Measurements from ENCODE around the gene IRAK2. TPM values are rescaled to one million over a fixed set of nuclear protein-coding genes. Genes with fewer than 3 reads are reported as not detected.
A peak's percentile ranks its signal among the peaks of the same experiment; 100 is the strongest.

The IRAK2 gene
- polyA plus RNA-seq, 3 donors: 0.78 to 2.0 (median 1.5) TPM

DNA sequence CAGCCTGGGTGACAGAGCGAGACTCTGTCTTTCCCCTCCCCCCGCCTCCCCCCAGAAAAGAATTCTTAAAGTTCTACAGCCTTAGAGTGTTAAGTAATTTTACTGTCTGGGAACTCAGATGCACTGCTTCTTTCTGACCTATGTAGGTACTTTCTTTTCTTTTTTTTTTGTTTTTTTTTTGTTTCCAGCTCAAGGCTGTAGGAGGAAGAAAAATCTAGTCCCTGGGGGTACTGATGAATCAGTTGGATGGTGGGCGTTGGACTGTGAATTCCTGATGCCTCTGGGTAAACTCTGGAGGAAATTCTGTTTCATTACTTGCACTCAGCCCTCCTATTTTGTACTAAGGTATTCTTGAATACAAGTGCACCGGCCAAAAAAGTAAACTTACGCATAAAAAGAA lies 117.2 kb downstream of the IRAK2 start:
- H3K27me3 Mint-ChIP-seq (ENCODE audit: low read depth in 3 of 3): no peaks in the 10 kb centered on the region
- TF ChIP-seq, protein P1, sequence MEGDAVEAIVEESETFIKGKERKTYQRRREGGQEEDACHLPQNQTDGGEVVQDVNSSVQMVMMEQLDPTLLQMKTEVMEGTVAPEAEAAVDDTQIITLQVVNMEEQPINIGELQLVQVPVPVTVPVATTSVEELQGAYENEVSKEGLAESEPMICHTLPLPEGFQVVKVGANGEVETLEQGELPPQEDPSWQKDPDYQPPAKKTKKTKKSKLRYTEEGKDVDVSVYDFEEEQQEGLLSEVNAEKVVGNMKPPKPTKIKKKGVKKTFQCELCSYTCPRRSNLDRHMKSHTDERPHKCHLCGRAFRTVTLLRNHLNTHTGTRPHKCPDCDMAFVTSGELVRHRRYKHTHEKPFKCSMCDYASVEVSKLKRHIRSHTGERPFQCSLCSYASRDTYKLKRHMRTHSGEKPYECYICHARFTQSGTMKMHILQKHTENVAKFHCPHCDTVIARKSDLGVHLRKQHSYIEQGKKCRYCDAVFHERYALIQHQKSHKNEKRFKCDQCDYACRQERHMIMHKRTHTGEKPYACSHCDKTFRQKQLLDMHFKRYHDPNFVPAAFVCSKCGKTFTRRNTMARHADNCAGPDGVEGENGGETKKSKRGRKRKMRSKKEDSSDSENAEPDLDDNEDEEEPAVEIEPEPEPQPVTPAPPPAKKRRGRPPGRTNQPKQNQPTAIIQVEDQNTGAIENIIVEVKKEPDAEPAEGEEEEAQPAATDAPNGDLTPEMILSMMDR (IDR thresholded peaks at IDR 0.05): no peak
- Histone ChIP-seq H3K36me3 (replicated peaks in 1 of 2; ENCODE audit: control insufficient read depth in 1 of 2, insufficient read depth in 2 of 2, low read length in 2 of 2) (peaks cover 63 to 85% of the 10 kb centered on the region in 2 donors), H4K20me1 (ENCODE audit: insufficient read depth, low read length) (peaks cover 35% of the 10 kb centered on the region), H3K9ac (ENCODE audit: insufficient read depth, low read length, poor library complexity, severe bottlenecking) (no peak overlapping the region), H3K9me3 (replicated peaks in 1 of 2; ENCODE audit: control insufficient read depth in 1 of 2, insufficient read depth in 1 of 2, low read length in 2 of 2) (no peaks in the 10 kb centered on the region), H3K4me2 (replicated peaks; ENCODE audit: extremely low read depth, low read length, poor library complexity, severe bottlenecking) (no peak overlapping the region), H3K79me2 (ENCODE audit: insufficient read depth, low read length) (peaks cover 12% of the 10 kb centered on the region), H2AFZ (ENCODE audit: insufficient read depth, low read depth, low read length, poor library complexity, severe bottlenecking) (no peak overlapping the region), H3K27ac (ENCODE audit: low read depth in 1 of 2, low read length in 2 of 2) (no peak overlapping the region), H3K27me3 (ENCODE audit: control insufficient read depth in 2 of 2, insufficient read depth in 2 of 2, low read length in 2 of 2) (no peaks in the 10 kb centered on the region), H3K4me1 (ENCODE audit: control insufficient read depth in 1 of 2, insufficient read depth in 2 of 2, low read length in 2 of 2) (no peaks in the 10 kb centered on the region), H3K4me3 (replicated peaks in 1 of 3; ENCODE audit: low read depth in 2 of 3, low read length in 3 of 3) (no peak overlapping the region)
- H3K9me3 Mint-ChIP-seq: no peaks in the 10 kb centered on the region
- intact Hi-C loops (cut with micrococcal nuclease): no loop called here
- peaks cover 82 to 84% of the 10 kb centered on the region in 2 donors for H3K36me3 Mint-ChIP-seq
- H3K4me3 Mint-ChIP-seq: no peak overlapping the region
- DNase-seq: no peak
- no CpG with 5 or more reads among the region's 5 CpGs for WGBS (ENCODE audit: insufficient coverage)
- H3K4me1 Mint-ChIP-seq: peaks cover 3% of the 10 kb centered on the region
- H3K27ac Mint-ChIP-seq: peak overlapping the region in 1 of 7 donors; percentile 46

DNA sequence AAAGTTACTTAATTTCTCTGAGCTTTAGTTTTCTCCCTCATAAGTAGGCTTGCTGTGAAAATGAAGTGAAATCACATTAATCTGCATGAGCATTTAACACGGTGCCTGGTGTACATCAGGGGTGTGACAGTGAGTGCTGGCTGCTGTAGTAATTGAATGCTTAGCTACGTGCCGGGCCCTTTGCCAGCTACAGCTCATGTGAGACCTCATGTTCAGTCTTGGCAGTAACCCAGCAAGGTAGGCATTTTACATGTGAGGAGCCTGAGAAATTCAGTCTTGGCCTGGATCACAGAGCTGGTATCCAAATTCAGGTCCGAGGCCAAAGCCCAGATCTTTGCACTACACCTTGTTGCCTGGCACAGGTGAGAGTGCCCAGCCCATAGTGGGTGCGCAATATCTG lies 118.9 kb downstream of the IRAK2 start:
- 93% methylated on average over 3 of the region's 5 CpGs for WGBS (ENCODE audit: insufficient coverage)
- no peak overlapping the region for H3K27ac ChIP-seq (ENCODE audit: low read depth in 1 of 2, low read length in 2 of 2)
- intact Hi-C loops (cut with micrococcal nuclease): no loop called here

More for the DNA sequence above, 118.9 kb downstream of the IRAK2 start:
- TF ChIP-seq, protein P1 (IDR thresholded peaks at IDR 0.05): no peak
- Histone ChIP-seq H3K79me2 (ENCODE audit: insufficient read depth, low read length) (no peaks in the 10 kb centered on the region), H3K27me3 (ENCODE audit: control insufficient read depth in 2 of 2, insufficient read depth in 2 of 2, low read length in 2 of 2) (no peaks in the 10 kb centered on the region), H3K9me3 (replicated peaks in 1 of 2; ENCODE audit: control insufficient read depth in 1 of 2, insufficient read depth in 1 of 2, low read length in 2 of 2) (no peaks in the 10 kb centered on the region), H3K9ac (ENCODE audit: insufficient read depth, low read length, poor library complexity, severe bottlenecking) (no peak overlapping the region), H3K36me3 (replicated peaks in 1 of 2; ENCODE audit: control insufficient read depth in 1 of 2, insufficient read depth in 2 of 2, low read length in 2 of 2) (peaks cover 62 to 85% of the 10 kb centered on the region in 2 donors), H2AFZ (ENCODE audit: insufficient read depth, low read depth, low read length, poor library complexity, severe bottlenecking) (no peak overlapping the region), H3K4me3 (replicated peaks in 1 of 3; ENCODE audit: low read depth in 2 of 3, low read length in 3 of 3) (no peak overlapping the region), H3K4me2 (replicated peaks; ENCODE audit: extremely low read depth, low read length, poor library complexity, severe bottlenecking) (no peak overlapping the region), H3K4me1 (ENCODE audit: control insufficient read depth in 1 of 2, insufficient read depth in 2 of 2, low read length in 2 of 2) (no peaks in the 10 kb centered on the region), H4K20me1 (ENCODE audit: insufficient read depth, low read length) (peaks cover 18% of the 10 kb centered on the region)
- no peaks in the 10 kb centered on the region for H3K9me3 Mint-ChIP-seq
- H3K4me3 Mint-ChIP-seq: no peak overlapping the region
- peak overlapping the region in 2 of 7 donors; percentile 8 to 65 for H3K27ac Mint-ChIP-seq
- DNase-seq: no peak
- peaks cover 3% of the 10 kb centered on the region for H3K4me1 Mint-ChIP-seq
- peaks cover 81 to 84% of the 10 kb centered on the region in 2 donors for H3K36me3 Mint-ChIP-seq
- no peaks in the 10 kb centered on the region for H3K27me3 Mint-ChIP-seq (ENCODE audit: low read depth in 3 of 3)

Measured in CD14-positive monocyte (primary cell).